AG08396 (cell line): ENCODE results near the gene JMJD6.
"Not testable (repeated sequence)": the region's sequence is repeated elsewhere in the genome, so short reads cannot be mapped to it uniquely, and the experiment has no call there.

Experiments
- DNase-seq: peaks from one replicate; pipeline ENCODE4 v3.0.0; 2012; ENCODE audit warnings: low spot score, mixed read lengths

JMJD6 gene

GRCh38 chr17:76716146-76716838 lies 10.1 kb downstream of the JMJD6 start:
- DNase-seq: peak; percentile 83

GRCh38 chr17:76715496-76715830 lies 10.9 kb downstream of the JMJD6 start:
- no peak for DNase-seq

GRCh38 chr17:76714822-76715495 lies 11.4 kb downstream of the JMJD6 start:
- DNase-seq: peak; percentile 52

GRCh38 chr17:76714336-76714735 lies 12.1 kb downstream of the JMJD6 start:
- no peak for DNase-seq

- DNase-seq: no peak
Observed at GRCh38 chr17:76713765-76714164, 12.6 kb downstream of the JMJD6 start.

- DNase-seq: not testable (repeated sequence)
Observed at GRCh38 chr17:76712321-76712720, 14.1 kb downstream of the JMJD6 start.

- peak; percentile 90 for DNase-seq
Observed at GRCh38 chr17:76710863-76711611, 15.4 kb downstream of the JMJD6 start, which contains the start of gene MXRA7. MXRA7 (minus strand) TSS chr17:76710965; CDS start chr17:76710946, 19 bp downstream.

- peak; percentile 47 for DNase-seq
Observed at GRCh38 chr17:76709951-76710862, 16.2 kb downstream of the JMJD6 start.

GRCh38 chr17:76709077-76709950 lies 17.1 kb downstream of the JMJD6 start:
- DNase-seq: peak; percentile 95

- DNase-seq: peak; percentile 50
Observed at GRCh38 chr17:76707985-76708807, 18.2 kb downstream of the JMJD6 start.

GRCh38 chr17:76706817-76707216 lies 19.6 kb downstream of the JMJD6 start:
- DNase-seq: no peak

GRCh38 chr17:76704805-76705204 lies 21.6 kb downstream of the JMJD6 start:
- DNase-seq: no peak

GRCh38 chr17:76702941-76703637 lies 23.3 kb downstream of the JMJD6 start:
- no peak for DNase-seq

GRCh38 chr17:76702076-76702475 lies 24.3 kb downstream of the JMJD6 start:
- DNase-seq: no peak

- DNase-seq: peak; percentile 48
Observed at GRCh38 chr17:76701471-76701967, 24.9 kb downstream of the JMJD6 start.

- DNase-seq: peak; percentile 90
Observed at GRCh38 chr17:76700617-76701470, 25.6 kb downstream of the JMJD6 start.

- no peak for DNase-seq
Observed at GRCh38 chr17:76700270-76700616, 26.2 kb downstream of the JMJD6 start.

- not testable (repeated sequence) for DNase-seq
Observed at GRCh38 chr17:76698466-76698977, 27.9 kb downstream of the JMJD6 start.
